ENCODE results near the gene B4GALNT3. TPM values are rescaled to one million over a fixed set of nuclear protein-coding genes. Genes with fewer than 3 reads are reported as not detected.

B4GALNT3 gene
- polyA plus RNA-seq, 2 of the 4 experiments (the other 2 are of a cell fraction), result 0.43 to 0.53 TPM

DNA sequence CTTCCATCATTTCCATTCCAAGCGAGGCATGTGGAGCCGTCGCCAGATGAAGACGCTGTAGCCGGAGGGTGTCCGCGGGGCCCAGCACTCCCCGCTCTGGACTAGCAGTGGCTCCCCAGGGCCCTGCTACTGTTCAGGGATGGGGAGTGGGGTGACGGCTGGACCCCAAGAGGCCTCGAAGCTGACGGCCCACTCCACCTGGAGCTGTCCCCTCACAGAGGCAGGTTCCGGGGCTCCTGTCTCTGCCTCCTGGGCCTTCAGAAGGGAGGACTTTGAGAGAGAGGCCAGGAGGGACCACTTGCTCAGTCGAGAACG, 101.6 kb downstream of the B4GALNT3 start:
- no peak for TF ChIP-seq TP53 (CRISPR knock-in tag; IDR thresholded peaks at IDR 0.05)
- no peak for TF ChIP-seq RFX5 (IDR thresholded peaks at IDR 0.05)
- no peak for TF ChIP-seq HEYL (CRISPR knock-in tag; IDR thresholded peaks at IDR 0.05)
- TF ChIP-seq MAFK (IDR thresholded peaks at IDR 0.05; ENCODE audit: partially characterized antibody), result no peak
- no peak for TF ChIP-seq HOXA7 (CRISPR knock-in tag; IDR thresholded peaks at IDR 0.05)
- no peak for TF ChIP-seq EHMT2 (IDR thresholded peaks at IDR 0.05; ENCODE audit: low read depth)
- TF ChIP-seq, protein P1, sequence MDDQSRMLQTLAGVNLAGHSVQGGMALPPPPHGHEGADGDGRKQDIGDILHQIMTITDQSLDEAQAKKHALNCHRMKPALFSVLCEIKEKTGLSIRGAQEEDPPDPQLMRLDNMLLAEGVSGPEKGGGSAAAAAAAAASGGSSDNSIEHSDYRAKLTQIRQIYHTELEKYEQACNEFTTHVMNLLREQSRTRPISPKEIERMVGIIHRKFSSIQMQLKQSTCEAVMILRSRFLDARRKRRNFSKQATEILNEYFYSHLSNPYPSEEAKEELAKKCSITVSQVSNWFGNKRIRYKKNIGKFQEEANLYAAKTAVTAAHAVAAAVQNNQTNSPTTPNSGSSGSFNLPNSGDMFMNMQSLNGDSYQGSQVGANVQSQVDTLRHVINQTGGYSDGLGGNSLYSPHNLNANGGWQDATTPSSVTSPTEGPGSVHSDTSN (IDR thresholded peaks at IDR 0.05), result no peak
- no peak for TF ChIP-seq TFCP2L1 (CRISPR knock-in tag; IDR thresholded peaks at IDR 0.05)
- TF ChIP-seq PHF8 (IDR thresholded peaks at IDR 0.05; ENCODE audit: borderline replicate concordance, low read depth), result no peak
- no peak for TF ChIP-seq ZSCAN20 (CRISPR knock-in tag; IDR thresholded peaks at IDR 0.05)
- no peak for TF ChIP-seq KDM1A (IDR thresholded peaks at IDR 0.05; ENCODE audit: low read depth)
- TF ChIP-seq, protein P2, sequence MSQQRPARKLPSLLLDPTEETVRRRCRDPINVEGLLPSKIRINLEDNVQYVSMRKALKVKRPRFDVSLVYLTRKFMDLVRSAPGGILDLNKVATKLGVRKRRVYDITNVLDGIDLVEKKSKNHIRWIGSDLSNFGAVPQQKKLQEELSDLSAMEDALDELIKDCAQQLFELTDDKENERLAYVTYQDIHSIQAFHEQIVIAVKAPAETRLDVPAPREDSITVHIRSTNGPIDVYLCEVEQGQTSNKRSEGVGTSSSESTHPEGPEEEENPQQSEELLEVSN (IDR thresholded peaks at IDR 0.05; ENCODE audit: borderline replicate concordance, low read depth), result no peak
- TF ChIP-seq, protein P3, sequence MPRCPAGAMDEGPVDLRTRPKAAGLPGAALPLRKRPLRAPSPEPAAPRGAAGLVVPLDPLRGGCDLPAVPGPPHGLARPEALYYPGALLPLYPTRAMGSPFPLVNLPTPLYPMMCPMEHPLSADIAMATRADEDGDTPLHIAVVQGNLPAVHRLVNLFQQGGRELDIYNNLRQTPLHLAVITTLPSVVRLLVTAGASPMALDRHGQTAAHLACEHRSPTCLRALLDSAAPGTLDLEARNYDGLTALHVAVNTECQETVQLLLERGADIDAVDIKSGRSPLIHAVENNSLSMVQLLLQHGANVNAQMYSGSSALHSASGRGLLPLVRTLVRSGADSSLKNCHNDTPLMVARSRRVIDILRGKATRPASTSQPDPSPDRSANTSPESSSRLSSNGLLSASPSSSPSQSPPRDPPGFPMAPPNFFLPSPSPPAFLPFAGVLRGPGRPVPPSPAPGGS (IDR thresholded peaks at IDR 0.05), result no peak
- no peak for TF ChIP-seq SMC3 (IDR thresholded peaks at IDR 0.05)
- no peak for TF ChIP-seq CEBPB (IDR thresholded peaks at IDR 0.05)
- no peak for TF ChIP-seq ZFP36 (IDR thresholded peaks at IDR 0.05; ENCODE audit: borderline replicate concordance, partially characterized antibody)
- TF ChIP-seq FOSL2 (IDR thresholded peaks at IDR 0.05), result no peak
- no peak for TF ChIP-seq FOSL2 (CRISPR knock-in tag; IDR thresholded peaks at IDR 0.05)
- TF ChIP-seq CBX2 (IDR thresholded peaks at IDR 0.05; ENCODE audit: borderline replicate concordance, low read depth), result no peak
- TF ChIP-seq, protein P4, sequence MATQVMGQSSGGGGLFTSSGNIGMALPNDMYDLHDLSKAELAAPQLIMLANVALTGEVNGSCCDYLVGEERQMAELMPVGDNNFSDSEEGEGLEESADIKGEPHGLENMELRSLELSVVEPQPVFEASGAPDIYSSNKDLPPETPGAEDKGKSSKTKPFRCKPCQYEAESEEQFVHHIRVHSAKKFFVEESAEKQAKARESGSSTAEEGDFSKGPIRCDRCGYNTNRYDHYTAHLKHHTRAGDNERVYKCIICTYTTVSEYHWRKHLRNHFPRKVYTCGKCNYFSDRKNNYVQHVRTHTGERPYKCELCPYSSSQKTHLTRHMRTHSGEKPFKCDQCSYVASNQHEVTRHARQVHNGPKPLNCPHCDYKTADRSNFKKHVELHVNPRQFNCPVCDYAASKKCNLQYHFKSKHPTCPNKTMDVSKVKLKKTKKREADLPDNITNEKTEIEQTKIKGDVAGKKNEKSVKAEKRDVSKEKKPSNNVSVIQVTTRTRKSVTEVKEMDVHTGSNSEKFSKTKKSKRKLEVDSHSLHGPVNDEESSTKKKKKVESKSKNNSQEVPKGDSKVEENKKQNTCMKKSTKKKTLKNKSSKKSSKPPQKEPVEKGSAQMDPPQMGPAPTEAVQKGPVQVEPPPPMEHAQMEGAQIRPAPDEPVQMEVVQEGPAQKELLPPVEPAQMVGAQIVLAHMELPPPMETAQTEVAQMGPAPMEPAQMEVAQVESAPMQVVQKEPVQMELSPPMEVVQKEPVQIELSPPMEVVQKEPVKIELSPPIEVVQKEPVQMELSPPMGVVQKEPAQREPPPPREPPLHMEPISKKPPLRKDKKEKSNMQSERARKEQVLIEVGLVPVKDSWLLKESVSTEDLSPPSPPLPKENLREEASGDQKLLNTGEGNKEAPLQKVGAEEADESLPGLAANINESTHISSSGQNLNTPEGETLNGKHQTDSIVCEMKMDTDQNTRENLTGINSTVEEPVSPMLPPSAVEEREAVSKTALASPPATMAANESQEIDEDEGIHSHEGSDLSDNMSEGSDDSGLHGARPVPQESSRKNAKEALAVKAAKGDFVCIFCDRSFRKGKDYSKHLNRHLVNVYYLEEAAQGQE (IDR thresholded peaks at IDR 0.05), result no peak
- no peak for TF ChIP-seq FOSB (CRISPR knock-in tag; IDR thresholded peaks at IDR 0.05)
- DNase-seq (ENCODE audit: low read depth in 1 of 2, low spot score in 1 of 2), result no peak
- FAIRE-seq, result no peak
- Histone ChIP-seq H3K4me2 (no peak overlapping the region), H3K27ac (no peak overlapping the region), H3K9me3 (no peaks in the 10 kb centered on the region), H3K4me1 (no peaks in the 10 kb centered on the region), H3K4me3 (no peak overlapping the region)
- CTCF ChIA-PET, result interaction anchor here (4.8 kb wide), 1 partner anchor 8 kb away, joined by 46 read pairs; no protein-coding TSS in a partner anchor
- no peak for ATAC-seq
- POLR2A ChIA-PET, result no interaction called here
- WGBS (ENCODE audit: missing lambda C conversion rate), result 84% methylated on average over 14 of the region's 14 CpGs

DNA sequence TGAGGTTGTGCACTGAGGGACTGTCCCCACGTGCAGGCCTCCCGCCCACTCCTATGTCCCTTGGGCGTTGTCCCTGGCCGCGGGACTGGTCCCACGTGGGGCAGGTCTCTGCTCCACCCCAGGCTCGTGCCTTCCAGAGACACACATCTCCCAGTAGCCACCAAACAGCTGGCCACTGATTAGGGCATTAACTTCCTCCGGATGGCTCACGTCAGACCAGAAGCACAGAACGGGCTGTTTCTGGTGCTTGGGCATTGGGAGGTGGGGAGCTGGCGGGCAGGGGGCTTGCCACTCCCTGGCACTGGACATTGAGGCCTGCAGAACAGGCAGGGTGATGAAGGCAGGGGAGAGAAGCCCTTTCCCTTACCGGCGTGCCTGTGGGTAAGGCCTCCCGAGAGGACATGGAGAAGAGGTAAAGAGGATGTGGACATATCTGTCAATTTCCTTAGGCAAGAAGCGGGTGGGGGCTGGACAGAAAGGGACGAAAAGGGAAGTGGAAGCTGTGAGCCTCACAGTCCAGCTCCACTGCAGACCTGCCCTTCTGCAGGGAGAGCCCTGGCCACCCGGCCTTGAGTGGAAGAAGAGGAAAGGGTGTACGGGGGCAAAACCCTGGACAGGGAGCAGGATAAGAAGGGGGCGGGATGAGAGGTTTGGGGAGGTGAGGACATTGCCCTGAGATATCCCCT, 102.3 kb downstream of the B4GALNT3 start:
- Histone ChIP-seq H3K4me3 (no peak overlapping the region), H3K4me2 (no peak overlapping the region), H3K27ac (no peak overlapping the region), H3K9me3 (no peaks in the 10 kb centered on the region), H3K4me1 (no peaks in the 10 kb centered on the region)
- 75% methylated on average over 19 of the region's 19 CpGs for WGBS (ENCODE audit: missing lambda C conversion rate)
- no peak for DNase-seq (ENCODE audit: low read depth in 1 of 2, low spot score in 1 of 2)
- POLR2A ChIA-PET, result no interaction called here
- no peak for FAIRE-seq
- no peak for ATAC-seq
- CTCF ChIA-PET, result interaction anchor here (0.7 to 4.8 kb wide), 2 partner anchors 8 to 190 kb away, joined by 3 to 46 read pairs; no protein-coding TSS in a partner anchor
- TF ChIP-seq BHLHE40 (IDR thresholded peaks at IDR 0.05; ENCODE audit: low read depth, low read length) (no peak), SMC3 (IDR thresholded peaks at IDR 0.05) (no peak), ESRRA (IDR thresholded peaks at IDR 0.05; ENCODE audit: borderline replicate concordance, low read length) (no peak), HDAC2 (IDR thresholded peaks at IDR 0.05) (no peak), FOSB (CRISPR knock-in tag; IDR thresholded peaks at IDR 0.05) (no peak), CHD2 (IDR thresholded peaks at IDR 0.05; ENCODE audit: low read length, partially characterized antibody) (no peak), PHF8 (IDR thresholded peaks at IDR 0.05; ENCODE audit: borderline replicate concordance, low read depth) (no peak), HEYL (CRISPR knock-in tag; IDR thresholded peaks at IDR 0.05) (no peak), KDM1A (IDR thresholded peaks at IDR 0.05; ENCODE audit: low read depth) (no peak), HOXA7 (CRISPR knock-in tag; IDR thresholded peaks at IDR 0.05) (no peak), EP300 (IDR thresholded peaks at IDR 0.05) (no peak)
- TF ChIP-seq, protein P5, sequence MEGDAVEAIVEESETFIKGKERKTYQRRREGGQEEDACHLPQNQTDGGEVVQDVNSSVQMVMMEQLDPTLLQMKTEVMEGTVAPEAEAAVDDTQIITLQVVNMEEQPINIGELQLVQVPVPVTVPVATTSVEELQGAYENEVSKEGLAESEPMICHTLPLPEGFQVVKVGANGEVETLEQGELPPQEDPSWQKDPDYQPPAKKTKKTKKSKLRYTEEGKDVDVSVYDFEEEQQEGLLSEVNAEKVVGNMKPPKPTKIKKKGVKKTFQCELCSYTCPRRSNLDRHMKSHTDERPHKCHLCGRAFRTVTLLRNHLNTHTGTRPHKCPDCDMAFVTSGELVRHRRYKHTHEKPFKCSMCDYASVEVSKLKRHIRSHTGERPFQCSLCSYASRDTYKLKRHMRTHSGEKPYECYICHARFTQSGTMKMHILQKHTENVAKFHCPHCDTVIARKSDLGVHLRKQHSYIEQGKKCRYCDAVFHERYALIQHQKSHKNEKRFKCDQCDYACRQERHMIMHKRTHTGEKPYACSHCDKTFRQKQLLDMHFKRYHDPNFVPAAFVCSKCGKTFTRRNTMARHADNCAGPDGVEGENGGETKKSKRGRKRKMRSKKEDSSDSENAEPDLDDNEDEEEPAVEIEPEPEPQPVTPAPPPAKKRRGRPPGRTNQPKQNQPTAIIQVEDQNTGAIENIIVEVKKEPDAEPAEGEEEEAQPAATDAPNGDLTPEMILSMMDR (IDR thresholded peaks at IDR 0.05), result no peak
- TF ChIP-seq, protein P6, sequence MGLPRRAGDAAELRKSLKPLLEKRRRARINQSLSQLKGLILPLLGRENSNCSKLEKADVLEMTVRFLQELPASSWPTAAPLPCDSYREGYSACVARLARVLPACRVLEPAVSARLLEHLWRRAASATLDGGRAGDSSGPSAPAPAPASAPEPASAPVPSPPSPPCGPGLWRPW (IDR thresholded peaks at IDR 0.05), result no peak
- TF ChIP-seq, protein P7, sequence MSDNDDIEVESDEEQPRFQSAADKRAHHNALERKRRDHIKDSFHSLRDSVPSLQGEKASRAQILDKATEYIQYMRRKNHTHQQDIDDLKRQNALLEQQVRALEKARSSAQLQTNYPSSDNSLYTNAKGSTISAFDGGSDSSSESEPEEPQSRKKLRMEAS (IDR thresholded peaks at IDR 0.05), result no peak
